ENCODE measurements around the gene PIGV.

The PIGV gene

DNA sequence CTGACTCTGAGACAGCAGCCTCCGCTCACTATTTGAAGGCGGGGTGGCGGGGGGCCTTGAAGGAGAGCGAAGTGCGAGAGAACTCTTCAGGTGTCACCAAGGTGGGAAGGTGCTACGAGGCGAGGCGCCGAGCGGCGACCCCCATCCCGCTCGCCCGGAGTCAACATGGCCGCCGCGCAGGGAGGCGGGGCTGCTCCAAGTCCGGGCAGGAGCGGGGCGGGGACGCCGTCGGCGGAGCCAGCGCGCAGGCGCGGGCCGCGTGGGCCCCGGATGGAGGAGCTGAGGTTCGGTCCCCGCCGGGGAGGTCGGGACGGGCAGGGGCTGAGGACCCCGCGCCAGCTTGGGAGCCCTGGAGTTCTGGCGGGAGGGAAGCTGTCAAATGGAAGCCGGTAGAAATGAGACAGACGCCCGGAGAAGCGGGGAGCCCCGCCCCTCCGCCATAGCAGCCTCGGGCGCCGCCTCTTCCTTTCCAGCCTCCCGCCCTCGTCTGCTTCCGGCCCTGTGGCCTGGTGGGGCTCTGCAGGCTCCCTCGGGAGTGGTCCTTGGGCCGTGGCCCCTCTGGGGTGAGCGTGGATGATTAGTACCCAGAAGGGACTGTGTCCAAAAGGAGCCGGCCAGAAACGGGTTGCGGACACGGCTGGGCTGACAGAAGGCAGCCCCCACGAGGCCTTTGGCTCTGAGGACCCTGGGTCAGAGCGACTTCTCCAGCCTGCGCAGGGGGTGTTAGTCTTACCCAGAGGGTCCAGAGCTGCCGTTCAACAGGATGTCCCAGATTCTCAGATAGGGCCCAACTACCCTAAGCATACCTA is at the start of gene PIGV:
TSS of gene PIGV (plus strand) at position 245 of the 809 bp plus-strand sequence. CDS start 2,866 bp downstream, outside the sequence.
- DNase-seq (peak; percentile 91), ATAC-seq (peak; percentile 50)

- no peak for DNase-seq
Observed at GRCh38 chr1:26739329-26739914, 48.3 kb upstream of the PIGV start.

DNA sequence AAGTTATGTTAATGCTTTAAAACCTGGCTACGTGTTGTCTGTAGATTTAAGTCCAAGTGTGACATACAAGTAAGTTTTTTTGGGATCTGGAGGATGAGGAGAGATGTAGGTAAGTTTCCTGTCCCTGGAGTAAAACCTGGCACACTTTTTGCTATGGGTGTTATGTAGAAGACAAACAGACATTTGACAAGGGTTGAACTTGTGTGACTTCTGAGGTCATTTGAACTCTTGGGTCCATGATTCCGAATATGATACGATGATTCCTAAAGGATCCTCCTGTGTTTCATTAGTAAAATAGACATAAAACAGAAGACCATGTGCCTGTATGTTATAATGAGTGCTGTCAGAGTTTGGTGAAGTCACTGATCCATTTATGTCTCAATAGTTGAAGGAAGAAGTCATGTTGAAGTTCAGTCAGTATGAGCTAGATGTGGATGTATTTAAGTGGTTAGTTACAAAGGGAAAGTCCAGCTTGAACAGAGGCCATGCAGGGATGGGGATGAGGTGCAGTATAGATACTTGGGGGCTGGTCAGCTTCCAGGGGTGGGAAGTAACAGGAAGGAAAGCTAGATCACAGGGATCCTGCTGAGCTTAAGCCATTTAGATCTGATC is 47.6 kb upstream of the PIGV start:
- DNase-seq (no peak), ATAC-seq (no peak)

More at GRCh38 chr1:26739329-26739914, 48.3 kb upstream of the PIGV start:
- peak; percentile 42 for ATAC-seq

- ATAC-seq, result no peak
Observed at GRCh38 chr1:26740952-26741351, 46.8 kb upstream of the PIGV start.

DNA sequence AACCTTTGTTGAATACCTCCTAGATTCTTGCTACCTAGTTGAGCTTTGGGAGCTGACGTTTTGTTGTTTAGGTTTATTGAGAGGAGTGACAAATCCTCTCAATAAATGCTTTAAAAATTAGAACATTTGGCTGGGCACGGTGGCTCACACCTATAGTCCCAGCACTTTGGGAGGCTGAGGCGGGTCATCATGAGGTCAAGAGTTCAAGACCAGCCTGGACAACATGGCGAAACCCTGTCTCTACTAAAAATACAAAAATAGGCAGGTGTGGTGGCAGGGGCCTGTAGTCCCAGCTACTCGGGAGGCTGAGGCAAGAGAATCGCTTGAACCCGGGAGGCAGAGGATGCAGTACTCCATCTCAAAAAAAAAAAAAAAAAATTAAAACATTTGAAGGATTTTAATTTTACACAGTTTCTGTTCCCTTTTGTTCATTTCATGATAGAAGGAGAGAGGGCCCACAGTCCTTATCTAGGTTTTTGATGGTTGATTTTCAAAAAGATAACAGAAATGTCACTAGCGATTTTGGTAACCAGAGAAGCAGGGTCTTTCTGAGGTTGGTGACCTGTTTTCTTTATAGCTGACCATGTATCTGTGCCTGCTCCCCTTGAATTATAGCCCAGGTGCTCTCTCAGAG is 44.2 kb upstream of the PIGV start:
- DNase-seq (no peak), ATAC-seq (no peak)

More at GRCh38 chr1:26740952-26741351, 46.8 kb upstream of the PIGV start:
- no peak for DNase-seq

DNA sequence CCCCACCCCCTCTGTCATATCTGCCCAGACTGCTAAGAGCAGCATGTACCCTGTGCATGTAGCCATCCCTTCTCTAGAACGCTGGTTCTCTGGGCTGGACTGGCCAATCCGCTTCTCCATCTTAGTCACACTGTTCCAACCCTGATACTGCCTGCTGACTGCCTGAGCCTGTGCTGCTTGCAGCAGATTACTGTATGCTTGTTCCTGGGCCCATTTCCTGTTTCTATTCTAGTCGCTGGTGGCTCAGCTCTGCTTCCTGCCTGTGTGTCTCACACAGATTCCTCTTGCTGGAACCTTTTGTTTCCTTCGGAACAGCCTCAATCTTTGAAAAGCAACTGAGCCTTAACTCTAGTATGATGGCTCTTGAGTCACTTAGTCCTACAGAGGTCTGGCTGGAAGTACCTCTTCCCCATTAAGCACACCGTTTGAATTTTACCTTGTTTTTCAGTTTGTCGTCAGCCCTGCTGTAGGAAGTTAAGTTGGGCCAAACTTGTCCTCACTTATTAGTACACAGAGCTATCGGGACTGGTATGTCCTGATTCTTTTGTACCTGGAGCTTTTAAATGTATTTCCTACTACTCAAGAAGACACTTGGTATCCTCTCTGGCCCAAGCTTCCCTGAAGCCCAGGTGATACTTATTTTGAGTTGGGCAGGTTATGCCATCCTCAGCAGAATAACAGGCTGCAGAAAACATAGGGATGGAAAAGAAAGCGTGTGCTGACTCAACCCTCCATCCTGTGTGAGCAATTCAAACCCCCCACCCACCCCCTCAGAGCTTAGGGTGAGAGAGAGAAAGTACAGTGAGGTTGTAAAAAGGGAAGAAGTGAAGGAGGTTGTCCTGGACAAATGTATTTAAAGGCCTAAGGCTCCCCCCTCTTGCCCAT is 43.4 kb upstream of the PIGV start:
- peak; percentile 97 for ATAC-seq
- peak; percentile 79 for DNase-seq

DNA sequence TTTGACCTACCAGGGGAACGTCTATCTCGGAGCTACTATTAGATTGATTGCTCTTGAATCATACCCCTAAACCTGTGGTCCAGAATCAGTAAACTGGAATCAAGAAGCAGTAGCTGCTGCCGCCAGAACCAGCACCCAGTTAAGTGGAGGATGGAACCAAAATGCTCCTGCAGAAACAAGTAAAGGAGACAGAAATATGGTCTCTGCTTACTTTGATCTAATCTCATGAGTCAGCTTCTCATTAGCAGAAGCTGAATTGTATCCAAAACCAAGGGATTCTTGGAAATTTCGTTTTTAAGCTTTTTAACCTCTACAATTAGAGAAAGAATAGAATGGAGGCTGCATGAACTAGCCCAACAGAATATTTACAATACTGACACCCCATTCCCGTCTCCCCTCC is 42.6 kb upstream of the PIGV start:
- DNase-seq (no peak), ATAC-seq (no peak)

DNA sequence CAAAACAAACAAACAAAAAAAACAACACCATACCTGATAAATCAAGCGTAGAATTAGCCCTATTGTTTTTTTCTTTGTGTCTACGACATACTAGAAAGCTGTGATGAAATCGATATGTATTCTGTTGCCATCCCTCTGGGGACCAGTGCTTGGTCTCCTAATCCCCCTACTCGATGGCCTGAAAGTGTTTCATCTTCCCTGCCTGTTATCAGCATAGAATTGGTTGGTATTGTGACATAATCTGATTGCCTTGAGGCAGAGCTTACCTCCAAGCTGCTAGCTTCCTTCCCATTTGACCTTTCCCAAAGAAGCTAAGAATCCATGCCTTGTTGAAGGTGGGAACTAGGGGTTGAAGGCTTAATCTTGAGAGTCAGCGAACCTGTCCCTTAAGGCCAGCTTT is 40.7 kb upstream of the PIGV start:
- ATAC-seq (no peak), DNase-seq (no peak)

GRCh38 chr1:26748351-26748750 is 39.4 kb upstream of the PIGV start:
- ATAC-seq (no peak), DNase-seq (no peak)

GRCh38 chr1:26749458-26749857 is 38.3 kb upstream of the PIGV start:
- ATAC-seq (no peak), DNase-seq (no peak)

DNA sequence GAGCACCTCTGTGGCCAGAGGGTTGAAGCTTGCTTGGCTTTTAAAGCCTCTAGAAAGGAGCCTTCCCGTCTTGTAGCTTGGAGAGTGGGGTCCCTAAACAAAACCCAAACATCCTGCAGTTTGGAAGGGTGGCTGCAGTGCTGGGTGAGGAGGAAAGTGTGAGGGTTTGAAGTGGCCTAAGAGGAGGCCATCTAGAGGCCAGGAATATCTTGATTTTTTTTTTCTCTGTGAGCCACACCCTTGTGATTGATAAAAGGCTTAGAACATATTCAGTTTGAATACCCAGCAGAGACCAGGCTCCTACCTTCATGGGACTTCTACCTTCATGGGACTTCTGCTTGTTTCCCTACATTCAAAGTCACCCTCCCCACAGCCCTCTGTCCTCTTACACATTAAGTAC is 37.3 kb upstream of the PIGV start:
- ATAC-seq (no peak), DNase-seq (no peak)

- ATAC-seq, result no peak
- DNase-seq, result no peak
Observed at GRCh38 chr1:26752519-26752918, 35.2 kb upstream of the PIGV start.

- DNase-seq, result no peak
- no peak for ATAC-seq
Observed at GRCh38 chr1:26754086-26754874, 33.5 kb upstream of the PIGV start.

GRCh38 chr1:26758358-26758757 is 29.4 kb upstream of the PIGV start:
- DNase-seq (no peak), ATAC-seq (no peak)

GRCh38 chr1:26759531-26759930 is 28.2 kb upstream of the PIGV start:
- ATAC-seq (no peak), DNase-seq (no peak)

- DNase-seq, result no peak
- ATAC-seq, result no peak
Observed at GRCh38 chr1:26761217-26761616, 26.5 kb upstream of the PIGV start.

GRCh38 chr1:26767714-26768113 is 20.0 kb upstream of the PIGV start:
- ATAC-seq, result peak; percentile 76

DNA sequence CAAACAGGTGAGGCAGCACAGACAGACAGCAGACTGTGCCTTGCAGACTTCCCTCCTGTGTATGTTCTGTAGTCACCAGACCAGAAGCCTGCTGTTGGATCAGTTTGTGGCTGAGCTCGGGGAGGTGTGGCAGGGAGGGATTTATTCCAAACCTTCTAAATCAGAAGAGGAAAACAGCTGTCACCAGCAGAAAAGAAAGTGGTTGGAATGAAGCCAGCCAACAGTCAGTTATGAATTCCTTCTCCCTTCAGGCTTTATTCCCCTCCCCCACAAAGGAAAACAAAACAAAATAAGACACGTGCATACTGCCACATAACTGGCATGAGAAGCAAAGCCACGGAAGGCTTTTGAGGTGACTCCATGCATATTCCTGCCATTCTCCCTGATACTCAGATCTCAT is 19.0 kb upstream of the PIGV start:
- ATAC-seq (no peak), DNase-seq (no peak)

More at GRCh38 chr1:26767714-26768113, 20.0 kb upstream of the PIGV start:
- peak; percentile 24 for DNase-seq

DNA sequence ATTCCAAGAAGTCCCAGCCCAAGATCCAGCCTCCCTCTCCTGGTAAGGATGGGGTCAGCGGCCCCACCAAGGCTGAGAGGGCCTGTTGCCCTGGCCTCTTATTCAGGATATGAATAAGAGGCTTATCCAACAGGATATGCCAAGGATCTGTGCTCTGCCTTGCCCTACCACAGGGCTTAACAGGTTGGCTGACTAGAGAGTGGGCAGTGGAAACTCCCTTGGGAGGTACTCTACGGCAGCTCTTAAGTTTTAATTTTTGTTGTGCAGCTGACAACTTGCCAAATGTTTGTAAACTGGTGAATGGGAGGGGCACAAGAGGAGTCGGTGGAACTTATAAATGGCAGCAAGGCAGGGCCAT is 16.5 kb upstream of the PIGV start:
- ATAC-seq (no peak), DNase-seq (no peak)

GRCh38 chr1:26771643-26772321 is 16.0 kb upstream of the PIGV start:
- peak; percentile 25 for DNase-seq
- peak; percentile 78 for ATAC-seq
